ENCODE data around the gene RGS19. TPM values are rescaled to one million over a fixed set of nuclear protein-coding genes. Genes with fewer than 3 reads are reported as not detected.
A peak's percentile ranks its signal among the peaks of the same experiment; 100 is the strongest.

RGS19 gene
- total RNA-seq, 1 donor from 2014 or later = 26.2 TPM

GRCh38 chr20:64065062-64065973 lies 14.0 kb downstream of the RGS19 start:
- Mint-ChIP-seq H3K9me3 (ENCODE audit: unreplicated experiment) (no peaks in the 10 kb centered on the region), H3K27me3 (ENCODE audit: unreplicated experiment) (peaks cover 16% of the 10 kb centered on the region), H3K27ac (ENCODE audit: unreplicated experiment) (no peak overlapping the region), H3K36me3 (ENCODE audit: low read depth, unreplicated experiment) (peaks cover 5% of the 10 kb centered on the region), H3K4me3 (ENCODE audit: unreplicated experiment) (peak overlapping the region; percentile 42), H3K4me1 (ENCODE audit: unreplicated experiment) (peaks cover 23% of the 10 kb centered on the region)
- TF ChIP-seq, protein P1, sequence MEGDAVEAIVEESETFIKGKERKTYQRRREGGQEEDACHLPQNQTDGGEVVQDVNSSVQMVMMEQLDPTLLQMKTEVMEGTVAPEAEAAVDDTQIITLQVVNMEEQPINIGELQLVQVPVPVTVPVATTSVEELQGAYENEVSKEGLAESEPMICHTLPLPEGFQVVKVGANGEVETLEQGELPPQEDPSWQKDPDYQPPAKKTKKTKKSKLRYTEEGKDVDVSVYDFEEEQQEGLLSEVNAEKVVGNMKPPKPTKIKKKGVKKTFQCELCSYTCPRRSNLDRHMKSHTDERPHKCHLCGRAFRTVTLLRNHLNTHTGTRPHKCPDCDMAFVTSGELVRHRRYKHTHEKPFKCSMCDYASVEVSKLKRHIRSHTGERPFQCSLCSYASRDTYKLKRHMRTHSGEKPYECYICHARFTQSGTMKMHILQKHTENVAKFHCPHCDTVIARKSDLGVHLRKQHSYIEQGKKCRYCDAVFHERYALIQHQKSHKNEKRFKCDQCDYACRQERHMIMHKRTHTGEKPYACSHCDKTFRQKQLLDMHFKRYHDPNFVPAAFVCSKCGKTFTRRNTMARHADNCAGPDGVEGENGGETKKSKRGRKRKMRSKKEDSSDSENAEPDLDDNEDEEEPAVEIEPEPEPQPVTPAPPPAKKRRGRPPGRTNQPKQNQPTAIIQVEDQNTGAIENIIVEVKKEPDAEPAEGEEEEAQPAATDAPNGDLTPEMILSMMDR (IDR thresholded peaks at IDR 0.05; ENCODE audit: unreplicated experiment) = no peak
- no peak for DNase-seq (ENCODE audit: low spot score)

DNA sequence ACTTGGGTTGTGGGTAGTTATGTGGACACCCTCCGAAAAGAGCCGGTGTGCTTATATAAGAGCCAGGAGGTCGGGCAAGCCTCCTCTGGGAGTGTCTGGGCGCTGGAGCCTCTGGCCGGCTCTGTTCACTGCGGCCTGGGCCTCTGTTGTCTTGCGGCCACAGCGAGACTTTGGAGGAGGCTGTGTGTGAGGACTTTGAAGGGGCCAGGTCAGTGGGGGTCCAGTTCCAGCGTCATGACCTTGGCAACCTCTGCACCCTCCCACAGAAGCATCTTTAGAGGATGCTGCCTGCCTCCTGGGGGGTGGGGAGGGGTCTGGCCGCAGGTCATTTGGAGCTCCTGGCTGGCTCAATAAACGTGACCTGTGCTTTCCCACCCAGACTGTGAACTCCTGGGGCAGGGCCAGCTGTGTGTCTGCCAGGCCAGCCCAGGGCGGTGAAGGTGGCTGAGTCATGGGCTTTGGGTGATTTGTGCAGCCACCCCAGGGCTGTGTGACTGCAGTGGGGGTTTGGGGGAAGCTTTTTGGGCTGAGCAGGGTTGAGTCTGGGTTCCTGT lies 15.1 kb downstream of the RGS19 start:
- H3K27ac Mint-ChIP-seq (ENCODE audit: unreplicated experiment) = no peak overlapping the region
- H3K9me3 Mint-ChIP-seq (ENCODE audit: unreplicated experiment) = no peaks in the 10 kb centered on the region
- TF ChIP-seq, protein P1 (IDR thresholded peaks at IDR 0.05; ENCODE audit: unreplicated experiment) = no peak
- H3K27me3 Mint-ChIP-seq (ENCODE audit: unreplicated experiment) = peaks cover 16% of the 10 kb centered on the region
- peaks cover 5% of the 10 kb centered on the region for H3K36me3 Mint-ChIP-seq (ENCODE audit: low read depth, unreplicated experiment)
- peaks cover 23% of the 10 kb centered on the region for H3K4me1 Mint-ChIP-seq (ENCODE audit: unreplicated experiment)
- DNase-seq (ENCODE audit: low spot score) = no peak
- peak overlapping the region; percentile 96 for H3K4me3 Mint-ChIP-seq (ENCODE audit: unreplicated experiment)

GRCh38 chr20:64063389-64064144 lies 15.8 kb downstream of the RGS19 start:
- peaks cover 16% of the 10 kb centered on the region for H3K27me3 Mint-ChIP-seq (ENCODE audit: unreplicated experiment)
- peak overlapping the region; percentile 57 for H3K27ac Mint-ChIP-seq (ENCODE audit: unreplicated experiment)
- peaks cover 23% of the 10 kb centered on the region for H3K4me1 Mint-ChIP-seq (ENCODE audit: unreplicated experiment)
- DNase-seq (ENCODE audit: low spot score) = no peak
- H3K36me3 Mint-ChIP-seq (ENCODE audit: low read depth, unreplicated experiment) = peaks cover 5% of the 10 kb centered on the region
- TF ChIP-seq, protein P1 (IDR thresholded peaks at IDR 0.05; ENCODE audit: unreplicated experiment) = no peak
- H3K9me3 Mint-ChIP-seq (ENCODE audit: unreplicated experiment) = no peaks in the 10 kb centered on the region
- H3K4me3 Mint-ChIP-seq (ENCODE audit: unreplicated experiment) = peak overlapping the region; percentile 96

- peak within 1 kb of the TSS; percentile 57 for H3K27ac Mint-ChIP-seq (ENCODE audit: unreplicated experiment)
- H3K4me1 Mint-ChIP-seq (ENCODE audit: unreplicated experiment) = peaks cover 25% of the 10 kb centered on the region
- H3K4me3 Mint-ChIP-seq (ENCODE audit: unreplicated experiment) = peak within 1 kb of the TSS; percentile 96
Measured at GRCh38 chr20:64062596-64063388, 16.5 kb downstream of the RGS19 start, which contains the start of gene TCEA2. Gene TCEA2, plus strand, starts transcription at chr20:64063198. Its CDS starts 115 bp downstream, at chr20:64063313.

More at GRCh38 chr20:64062596-64063388, 16.5 kb downstream of the RGS19 start, which contains the start of gene TCEA2:
- peaks cover 14% of the 10 kb centered on the region for H3K27me3 Mint-ChIP-seq (ENCODE audit: unreplicated experiment)
- peak; percentile 97 for DNase-seq (ENCODE audit: low spot score)
- H3K36me3 Mint-ChIP-seq (ENCODE audit: low read depth, unreplicated experiment) = peaks cover 5% of the 10 kb centered on the region
- H3K9me3 Mint-ChIP-seq (ENCODE audit: unreplicated experiment) = no peaks in the 10 kb centered on the region
- TF ChIP-seq, protein P1 (IDR thresholded peaks at IDR 0.05; ENCODE audit: unreplicated experiment) = no peak

Measured in endothelial cell (in vitro differentiated cells).